GM21381 (cell line): ENCODE data around the gene SCN4A.
"Not testable (repeated sequence)": the region's sequence is repeated elsewhere in the genome, so short reads cannot be mapped to it uniquely, and the experiment has no call there.

Source experiments
- ATAC-seq: cut with Tn5 transposase; IDR thresholded peaks from one replicate; pipeline ENCODE4 v1.9.1; 2021; ENCODE audit warnings: mild to moderate bottlenecking, moderate library complexity; ENCODE audit not compliant: unreplicated experiment

SCN4A gene

DNA sequence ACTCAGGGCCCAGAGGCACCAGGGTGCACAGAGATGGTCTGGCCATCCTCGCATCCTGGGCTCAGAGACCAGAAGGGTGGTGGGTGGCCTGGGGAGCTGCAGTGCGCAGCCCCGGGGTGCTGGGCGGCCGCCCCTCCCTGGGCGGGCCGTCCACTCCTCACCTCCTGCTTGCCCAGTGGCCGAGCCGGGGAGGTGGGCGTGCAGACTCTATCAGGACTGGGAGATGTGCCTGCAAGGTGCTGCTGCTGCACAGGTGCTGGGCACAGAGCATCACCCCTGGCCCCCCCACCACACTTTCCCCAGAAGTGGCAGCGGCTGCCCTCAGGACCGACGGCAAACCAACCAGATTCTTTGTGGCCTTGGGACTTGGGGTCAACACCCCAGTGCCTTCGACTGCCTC lies at the start of gene SCN4A:
Gene SCN4A (minus strand): TSS at position 123 of the 400 bp plus-strand sequence. CDS start 77 bp downstream, at position 46.
- no peak for ATAC-seq

DNA sequence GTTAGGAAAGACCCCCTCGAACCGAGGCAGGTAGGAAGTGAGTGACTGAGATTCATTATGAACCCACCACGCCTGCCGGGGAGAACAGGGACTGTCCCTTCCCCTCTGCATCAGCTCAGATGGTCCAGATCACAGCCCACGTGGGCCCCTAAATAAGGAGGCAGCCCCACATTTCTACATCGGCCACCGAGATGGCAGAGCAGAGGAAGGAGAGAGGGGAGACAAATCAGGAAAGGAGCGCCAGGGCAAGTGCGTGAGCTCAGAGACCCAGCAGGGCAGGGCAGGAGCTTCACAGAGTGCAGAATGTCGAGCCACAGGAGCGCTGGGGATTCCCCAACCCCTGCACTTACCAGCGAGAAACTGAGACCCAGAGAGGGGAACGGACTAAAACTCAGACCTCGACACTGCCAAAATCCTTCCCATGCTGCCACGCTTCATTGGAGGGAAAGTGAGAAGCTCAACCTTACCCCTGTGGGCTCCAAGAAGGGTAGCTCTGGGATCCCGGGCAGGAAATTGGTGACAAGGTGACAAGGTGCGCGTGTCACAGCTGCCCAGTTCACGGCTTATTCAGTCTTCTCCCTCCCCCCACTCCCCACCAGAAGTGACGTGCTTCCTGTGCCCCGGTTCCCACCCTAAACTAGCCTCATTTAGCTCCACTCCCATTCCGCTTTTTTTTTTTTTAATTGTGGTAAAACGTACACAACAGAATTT lies 47.5 kb upstream of the SCN4A start, which contains the start of gene ICAM2:
Gene ICAM2 (minus strand): TSS at position 578 of the 711 bp plus-strand sequence. CDS start 13,942 bp downstream, outside the sequence.
- peak; percentile 62 for ATAC-seq

- ATAC-seq, result not testable (repeated sequence)
Observed at GRCh38 chr17:64019551-64019961, 46.8 kb upstream of the SCN4A start.

- ATAC-seq, result no peak
Observed at GRCh38 chr17:64017381-64017980, 44.8 kb upstream of the SCN4A start.

GRCh38 chr17:64016974-64017373 lies 44.3 kb upstream of the SCN4A start:
- ATAC-seq, result no peak

DNA sequence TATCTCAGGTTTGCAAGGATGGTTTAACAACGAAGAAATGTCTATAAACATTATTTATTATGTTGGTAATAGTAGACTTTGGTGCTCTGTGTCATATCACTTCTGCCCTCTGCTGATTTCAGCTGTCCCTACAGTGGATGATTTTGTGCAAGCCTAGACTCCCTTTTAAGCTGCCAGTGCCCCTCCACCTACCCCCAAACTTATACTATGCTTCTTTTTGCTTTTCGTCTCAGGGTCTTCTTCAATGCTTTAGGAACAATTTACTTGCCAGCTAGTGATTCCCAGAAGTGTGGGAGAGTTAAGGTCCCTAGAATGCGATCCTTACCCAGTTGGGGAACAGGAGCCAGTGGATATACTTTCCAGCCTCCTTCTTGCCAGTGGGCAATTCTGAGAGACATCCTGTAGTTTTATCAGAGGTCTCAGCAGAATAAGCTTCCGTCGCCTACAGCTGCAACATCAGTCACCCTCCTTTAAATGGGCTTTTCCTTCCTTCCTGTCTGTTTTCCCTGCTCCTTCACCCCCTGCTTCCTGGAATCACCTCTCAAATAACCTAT lies 43.6 kb upstream of the SCN4A start:
- ATAC-seq, result no peak

DNA sequence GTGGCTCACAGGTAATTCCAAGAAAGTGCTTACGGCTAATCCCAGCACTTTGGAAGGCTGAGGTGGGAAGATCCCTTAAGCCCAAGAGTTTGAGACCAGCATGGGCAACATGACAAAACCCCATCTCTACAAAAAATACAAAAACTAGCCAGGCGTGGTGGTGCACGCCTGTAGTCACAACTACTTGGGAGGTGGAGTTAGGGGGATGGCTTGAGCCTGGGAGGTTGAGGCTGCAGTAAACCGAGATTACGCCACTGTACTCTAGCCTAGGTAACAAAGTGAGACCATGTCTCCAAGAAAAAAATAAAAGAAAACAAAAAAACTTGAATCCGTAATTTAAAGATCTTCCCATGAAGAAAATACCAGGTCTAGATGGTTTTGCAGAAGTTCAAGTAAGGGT lies 42.7 kb upstream of the SCN4A start:
- no peak for ATAC-seq

- no peak for ATAC-seq
Observed at GRCh38 chr17:64009571-64010402, 37.1 kb upstream of the SCN4A start.

GRCh38 chr17:64008830-64009229 lies 36.1 kb upstream of the SCN4A start:
- ATAC-seq, result no peak

DNA sequence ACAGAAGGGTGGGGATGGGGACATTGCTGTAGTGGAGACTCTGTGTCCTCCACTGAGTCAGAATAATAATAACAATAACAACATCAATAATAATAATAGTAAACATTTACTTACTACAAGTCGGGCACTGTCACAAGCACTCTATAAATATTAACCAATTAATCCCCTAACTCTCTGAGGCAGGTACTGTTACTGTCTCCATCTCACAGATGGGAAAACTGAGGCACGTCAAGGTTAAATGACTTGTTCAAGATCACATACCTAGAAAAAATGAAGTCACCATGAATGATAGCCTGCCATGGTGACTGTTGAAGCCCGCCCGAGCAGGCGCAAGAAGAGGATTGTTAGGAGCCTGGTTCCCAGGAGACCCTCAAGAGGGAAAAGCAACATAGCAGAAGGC lies 35.6 kb upstream of the SCN4A start:
- no peak for ATAC-seq

DNA sequence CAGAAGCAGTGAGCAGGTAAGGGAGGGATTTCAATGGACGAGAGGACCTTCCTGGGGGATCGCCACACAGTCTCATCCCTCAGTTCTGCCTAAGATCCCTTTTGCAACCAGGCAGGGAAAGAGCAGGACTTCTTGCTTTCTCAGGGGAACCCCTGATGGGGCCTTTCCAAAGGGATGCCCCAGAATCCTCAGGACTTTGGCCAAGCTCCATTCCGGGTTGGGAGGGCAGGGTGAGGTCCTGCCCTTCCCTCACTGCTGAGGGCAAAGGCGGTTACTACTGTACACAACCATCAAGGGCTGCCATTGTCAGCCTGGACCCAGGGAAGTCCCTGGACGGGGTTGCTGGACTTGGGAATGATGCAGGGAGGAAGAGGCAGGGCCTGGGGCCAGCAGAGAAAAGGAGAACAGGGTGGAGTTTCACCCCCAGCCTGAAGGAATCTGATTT lies 35.1 kb upstream of the SCN4A start:
- no peak for ATAC-seq

DNA sequence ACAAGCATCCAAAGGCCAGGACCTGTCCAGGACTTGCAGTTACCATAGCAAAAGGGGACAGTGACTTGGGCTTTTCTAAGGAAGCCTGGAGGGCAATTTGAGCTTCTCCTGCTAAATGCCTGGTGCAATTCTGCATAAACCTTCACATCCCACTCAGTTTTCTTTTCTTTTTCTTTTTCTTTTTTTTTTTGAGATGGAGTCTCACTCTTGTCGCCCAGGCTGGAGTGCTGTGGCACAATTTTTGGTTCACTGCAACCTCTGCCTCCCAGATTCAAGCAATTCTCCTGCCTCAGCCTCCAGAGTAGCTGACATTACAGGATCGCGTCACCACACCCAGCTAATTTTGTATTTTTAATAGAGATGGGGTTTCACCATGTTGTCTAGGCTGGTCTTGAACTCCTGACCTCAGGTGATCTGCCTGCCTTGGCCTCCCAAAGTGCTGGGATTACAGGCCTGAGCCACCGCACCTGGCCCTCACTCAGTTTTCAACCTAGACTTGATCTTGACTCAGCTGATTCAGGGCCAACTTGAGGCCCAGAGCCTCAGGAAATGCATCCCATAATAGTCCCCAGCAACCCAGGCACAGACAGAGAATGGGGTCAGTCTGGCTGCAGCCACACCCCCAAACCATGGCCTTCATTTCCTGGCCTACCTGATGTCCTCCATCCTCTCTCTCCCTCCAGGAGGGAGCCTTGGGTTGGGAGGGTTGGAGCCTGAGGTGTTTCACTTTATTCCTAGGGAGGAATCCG lies 34.5 kb upstream of the SCN4A start:
- not testable (repeated sequence) for ATAC-seq

DNA sequence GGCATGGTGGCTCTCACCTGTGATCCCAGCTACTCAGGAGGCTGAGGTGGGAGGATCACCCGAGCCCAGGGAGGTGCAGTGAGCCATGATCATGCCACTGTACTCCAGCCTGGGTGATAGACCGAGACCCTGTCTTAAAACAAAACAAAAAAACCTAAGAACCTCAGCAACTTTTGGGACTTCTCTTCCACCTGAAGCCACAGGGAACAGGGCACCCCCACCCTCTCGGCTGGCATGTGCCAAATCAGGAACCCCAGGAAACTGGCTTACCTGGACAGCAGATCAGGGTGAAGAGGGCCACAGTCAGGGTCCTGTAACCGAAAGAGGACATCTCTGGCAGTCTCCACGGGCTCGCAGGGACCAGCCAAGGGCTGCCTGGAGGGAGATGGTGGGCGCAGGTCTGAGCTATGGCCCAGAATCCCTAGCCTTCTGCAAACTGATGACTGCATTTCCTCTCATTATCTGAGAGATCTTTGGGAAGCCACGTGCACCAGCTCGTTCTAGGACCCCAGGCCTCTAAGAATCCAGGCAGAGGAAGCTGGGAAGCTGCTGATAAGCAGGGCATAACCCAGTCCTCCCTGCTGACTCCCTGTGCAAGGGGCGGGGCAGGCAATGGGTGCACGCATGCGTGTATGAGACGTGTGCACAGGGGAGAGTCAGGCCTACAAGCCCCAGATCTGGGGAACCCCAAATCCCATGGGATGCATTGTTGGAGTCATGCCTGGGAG lies 33.8 kb upstream of the SCN4A start:
- no peak for ATAC-seq

GRCh38 chr17:64005734-64006167 lies 33.0 kb upstream of the SCN4A start:
- ATAC-seq, result no peak

GRCh38 chr17:64004903-64005733 lies 32.4 kb upstream of the SCN4A start:
- no peak for ATAC-seq

GRCh38 chr17:64004218-64004770 lies 31.6 kb upstream of the SCN4A start:
- no peak for ATAC-seq

DNA sequence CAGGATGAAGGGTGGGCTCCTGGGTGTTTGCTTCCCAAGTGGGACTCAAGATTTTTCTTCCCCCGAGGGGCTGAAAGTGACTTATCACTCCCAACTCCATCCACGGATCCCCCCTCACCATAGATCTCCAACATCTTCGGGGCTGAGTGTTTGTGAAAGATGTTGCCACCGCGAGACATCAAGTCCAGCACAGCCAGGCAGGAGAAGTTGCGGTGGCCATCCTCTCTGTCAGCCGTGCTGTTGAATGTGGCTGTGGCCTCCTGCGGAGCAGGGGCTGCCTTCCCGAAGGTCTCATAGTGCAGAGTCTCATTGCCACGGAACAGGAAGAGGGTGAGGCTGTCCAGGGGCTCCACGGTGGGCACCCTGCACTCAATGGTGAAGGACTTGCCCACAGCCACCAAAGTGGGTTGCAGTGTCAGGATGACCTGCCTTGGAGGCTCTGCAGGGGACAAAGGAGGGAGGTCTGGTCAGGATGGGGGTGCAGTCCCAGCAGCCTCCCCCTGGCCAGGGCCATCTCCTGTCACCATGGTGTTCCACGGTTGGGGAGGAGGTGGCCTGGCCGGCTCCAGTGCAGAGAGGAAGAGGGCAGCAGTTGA lies 30.9 kb upstream of the SCN4A start:
- ATAC-seq, result no peak
